ENCODE measurements around the gene SLC35F4.

DNA sequence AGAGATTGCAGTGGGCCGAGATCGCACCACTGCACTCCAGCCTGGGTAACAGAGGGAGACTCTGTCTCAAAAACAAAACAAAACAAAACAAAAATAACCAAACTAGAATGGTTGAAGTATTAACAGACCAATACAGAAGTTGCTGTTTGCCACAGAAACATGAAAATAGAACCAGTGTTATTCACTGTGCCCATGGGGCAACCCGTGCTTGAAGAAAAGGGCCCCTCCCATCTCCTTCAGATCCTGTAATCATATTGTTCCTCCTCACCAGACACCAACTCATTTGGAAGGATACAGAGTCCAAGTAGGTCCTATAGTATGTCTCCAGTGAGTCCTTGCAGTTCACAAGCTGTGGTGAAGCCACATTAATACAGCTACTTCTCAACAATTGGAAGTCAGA, 30.9 kb downstream of the SLC35F4 start:
- TF ChIP-seq, protein P1, sequence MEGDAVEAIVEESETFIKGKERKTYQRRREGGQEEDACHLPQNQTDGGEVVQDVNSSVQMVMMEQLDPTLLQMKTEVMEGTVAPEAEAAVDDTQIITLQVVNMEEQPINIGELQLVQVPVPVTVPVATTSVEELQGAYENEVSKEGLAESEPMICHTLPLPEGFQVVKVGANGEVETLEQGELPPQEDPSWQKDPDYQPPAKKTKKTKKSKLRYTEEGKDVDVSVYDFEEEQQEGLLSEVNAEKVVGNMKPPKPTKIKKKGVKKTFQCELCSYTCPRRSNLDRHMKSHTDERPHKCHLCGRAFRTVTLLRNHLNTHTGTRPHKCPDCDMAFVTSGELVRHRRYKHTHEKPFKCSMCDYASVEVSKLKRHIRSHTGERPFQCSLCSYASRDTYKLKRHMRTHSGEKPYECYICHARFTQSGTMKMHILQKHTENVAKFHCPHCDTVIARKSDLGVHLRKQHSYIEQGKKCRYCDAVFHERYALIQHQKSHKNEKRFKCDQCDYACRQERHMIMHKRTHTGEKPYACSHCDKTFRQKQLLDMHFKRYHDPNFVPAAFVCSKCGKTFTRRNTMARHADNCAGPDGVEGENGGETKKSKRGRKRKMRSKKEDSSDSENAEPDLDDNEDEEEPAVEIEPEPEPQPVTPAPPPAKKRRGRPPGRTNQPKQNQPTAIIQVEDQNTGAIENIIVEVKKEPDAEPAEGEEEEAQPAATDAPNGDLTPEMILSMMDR (conservative IDR thresholded peaks at IDR 0.05; ENCODE audit: low read depth, low read length), result no peak
- TF ChIP-seq EZH2phosphoT487 (IDR thresholded peaks at IDR 0.05; ENCODE audit: borderline replicate concordance, low read length), result no peak
